Measurements from ENCODE around the gene CILP2.

- TF ChIP-seq CTCF (IDR thresholded peaks at IDR 0.05; ENCODE audit: borderline replicate concordance, extremely low read depth, low read length, poor library complexity, severe bottlenecking) (no peak), EZH2 (IDR thresholded peaks at IDR 0.05; ENCODE audit: borderline replicate concordance, low read depth, low read length, severe bottlenecking) (no peak)
These were observed 35.8 kb upstream of the CILP2 start for GRCh38 chr19:19502281-19502680.

Measured in DND-41 (cell line).